HEK293 (cell line): ENCODE results near the gene SEC22B.
"Not testable (repeated sequence)": the region's sequence is repeated elsewhere in the genome, so short reads cannot be mapped to it uniquely, and the experiment has no call there.

Experiments used
- CTCF ChIA-PET: fragments of 350-600 bp; formaldehyde crosslinking; extraction: SDS; loops from one replicate; lab custom pipeline; 2021; ENCODE audit warnings: antibody characterized with exemption; lab: Yijun Ruan, JAX
- POLR2A ChIA-PET: fragments of 300-600 bp; formaldehyde crosslinking; extraction: SDS; loops from one replicate; lab custom pipeline; 2020; ENCODE audit warnings: antibody characterized with exemption, inconsistent platforms; lab: Yijun Ruan, JAX
- H3K27ac ChIP-seq: fragments of 200-500 bp; sonication (Bioruptor generic); 2 replicates; pipeline ENCODE4 v1.5.1; 2014; ENCODE audit warnings: low read depth, low read length, control low read depth, inconsistent platforms; ENCODE audit errors: extremely low read depth
- H3K36me3 ChIP-seq, 2 experiments: fragments of 200-500 bp in 1 of 2; sonication (Bioruptor generic) in 1 of 2; 1 replicate in 1 of 2; 2 replicates in 1 of 2; pipeline ENCODE4 v1.5.1; 2014 to 2017; ENCODE audit warnings: inconsistent platforms in 2 of 2, low read length in 2 of 2; ENCODE audit not compliant: control insufficient read depth in 2 of 2, insufficient read depth in 1 of 2
- H3K4me1 ChIP-seq: fragments of 200-500 bp; sonication (Bioruptor generic); 2 replicates; pipeline ENCODE4 v1.5.1; 2014; ENCODE audit warnings: mild to moderate bottlenecking, low read length, inconsistent platforms; ENCODE audit not compliant: control insufficient read depth, insufficient read depth
- H3K4me3 ChIP-seq: 2 replicates; pipeline ENCODE4 v1.5.1; 2011; ENCODE audit warnings: low read depth, mild to moderate bottlenecking, control low read depth, low read length, moderate library complexity
- H3K9me3 ChIP-seq: fragments of 200-500 bp; sonication (Bioruptor generic); 2 replicates; pipeline ENCODE4 v1.5.1; 2014; ENCODE audit warnings: low read depth, low read length, inconsistent platforms; ENCODE audit not compliant: control insufficient read depth, insufficient read depth
- MYNN ChIP-seq: fragments of 450-650 bp; formaldehyde crosslinking; IDR thresholded peaks from 2 replicates; pipeline ENCODE4 v1.5.1; 2016; ENCODE audit warnings: missing biosample characterization, missing genetic modification characterization, borderline replicate concordance
- SCRT2 ChIP-seq: fragments of 450-650 bp; formaldehyde crosslinking; IDR thresholded peaks from 2 replicates; pipeline ENCODE4 v1.5.1; 2016; ENCODE audit warnings: missing biosample characterization, missing genetic modification characterization
- ZNF18 ChIP-seq: fragments of 450-650 bp; formaldehyde crosslinking; IDR thresholded peaks from 2 replicates; pipeline ENCODE4 v1.5.1; 2016; ENCODE audit warnings: missing biosample characterization, missing genetic modification characterization

Gene SEC22B

GRCh38 chr1:120175688-120176087 is 632 bp downstream of the SEC22B start:
- TF ChIP-seq SCRT2 (tag by site-specific recombination) (peak; percentile 86), ZNF18 (tag by site-specific recombination) (0 out of 2 replicates have a peak, but pooled peaks have one; percentile 16)
- Histone ChIP-seq H3K27ac (peak overlapping the region; percentile 54), H3K4me3 (peak overlapping the region; percentile 90)
- H3K4me1 ChIP-seq, CTCF ChIA-PET, H3K36me3 ChIP-seq, H3K9me3 ChIP-seq: not testable (repeated sequence)
- POLR2A ChIA-PET = interaction anchor here (1.0 kb wide), 1 partner anchor 527 kb away, joined by 3 read pairs; the partner anchor contains the start of gene ZNF697

GRCh38 chr1:120164761-120165160 is 11.6 kb downstream of the SEC22B start:
- H3K4me3 ChIP-seq, H3K4me1 ChIP-seq, POLR2A ChIA-PET, H3K9me3 ChIP-seq, CTCF ChIA-PET, H3K27ac ChIP-seq: not testable (repeated sequence)
- peaks cover 0 to 14% of the 10 kb centered on the region in 2 experiments; a peak in 1 of 3 replicates for H3K36me3 ChIP-seq

- POLR2A ChIA-PET, H3K27ac ChIP-seq, H3K9me3 ChIP-seq, H3K4me3 ChIP-seq, CTCF ChIA-PET, H3K4me1 ChIP-seq: not testable (repeated sequence)
- H3K36me3 ChIP-seq = peaks cover 0 to 15% of the 10 kb centered on the region in 2 experiments; a peak in 2 of 3 replicates
Observed at GRCh38 chr1:120162015-120162414, 14.3 kb downstream of the SEC22B start.

- H3K27ac ChIP-seq, H3K4me3 ChIP-seq, POLR2A ChIA-PET, CTCF ChIA-PET, H3K4me1 ChIP-seq, H3K9me3 ChIP-seq: not testable (repeated sequence)
- H3K36me3 ChIP-seq = peaks cover 0 to 17% of the 10 kb centered on the region in 2 experiments; a peak in 2 of 3 replicates
Observed at GRCh38 chr1:120158495-120158894, 17.8 kb downstream of the SEC22B start.

- H3K4me1 ChIP-seq, H3K4me3 ChIP-seq, H3K27ac ChIP-seq, H3K9me3 ChIP-seq, POLR2A ChIA-PET, CTCF ChIA-PET: not testable (repeated sequence)
- H3K36me3 ChIP-seq = peaks cover 0 to 17% of the 10 kb centered on the region in 2 experiments; a peak in 2 of 3 replicates
Observed at GRCh38 chr1:120158086-120158485, 18.2 kb downstream of the SEC22B start.

GRCh38 chr1:120150138-120150822 is 26.0 kb downstream of the SEC22B start:
- POLR2A ChIA-PET, H3K27ac ChIP-seq, CTCF ChIA-PET, H3K36me3 ChIP-seq, H3K4me3 ChIP-seq, H3K4me1 ChIP-seq, H3K9me3 ChIP-seq: not testable (repeated sequence)

- CTCF ChIA-PET, H3K36me3 ChIP-seq, H3K4me3 ChIP-seq, H3K9me3 ChIP-seq, H3K4me1 ChIP-seq, H3K27ac ChIP-seq, POLR2A ChIA-PET: not testable (repeated sequence)
- TF ChIP-seq MYNN (tag by site-specific recombination) = 0 out of 2 replicates have a peak, but pooled peaks have one; percentile 22
Observed at GRCh38 chr1:120149420-120150059, 26.8 kb downstream of the SEC22B start.

- POLR2A ChIA-PET, H3K4me1 ChIP-seq, H3K9me3 ChIP-seq, H3K4me3 ChIP-seq, CTCF ChIA-PET, H3K36me3 ChIP-seq, H3K27ac ChIP-seq: not testable (repeated sequence)
Observed at GRCh38 chr1:120145806-120146205, 30.5 kb downstream of the SEC22B start.

- CTCF ChIA-PET, H3K9me3 ChIP-seq, H3K27ac ChIP-seq, POLR2A ChIA-PET, H3K4me3 ChIP-seq, H3K36me3 ChIP-seq, H3K4me1 ChIP-seq: not testable (repeated sequence)
Observed at GRCh38 chr1:120144626-120145025, 31.7 kb downstream of the SEC22B start.

- POLR2A ChIA-PET = not testable (repeated sequence)
Observed at GRCh38 chr1:120144169-120144568, 32.2 kb downstream of the SEC22B start.

More at GRCh38 chr1:120144169-120144568, 32.2 kb downstream of the SEC22B start:
- H3K9me3 ChIP-seq, H3K27ac ChIP-seq, CTCF ChIA-PET, H3K36me3 ChIP-seq, H3K4me1 ChIP-seq, H3K4me3 ChIP-seq: not testable (repeated sequence)
